ENCODE measurements around the gene CTSE.

CTSE gene

GRCh38 chr1:206049919-206050600 lies 26.4 kb upstream of the CTSE start:
- no peak for DNase-seq

- no peak for DNase-seq
Observed at GRCh38 chr1:206049293-206049692, 25.6 kb upstream of the CTSE start.

GRCh38 chr1:206048582-206048981 lies 24.9 kb upstream of the CTSE start:
- DNase-seq: no peak

- DNase-seq: no peak
Observed at GRCh38 chr1:206047271-206047670, 23.6 kb upstream of the CTSE start.

GRCh38 chr1:206041640-206042039 lies 17.9 kb upstream of the CTSE start:
- DNase-seq: no peak

GRCh38 chr1:206040328-206040727 lies 16.6 kb upstream of the CTSE start:
- no peak for DNase-seq

- no peak for DNase-seq
Observed at GRCh38 chr1:206039046-206039973, 15.6 kb upstream of the CTSE start.

GRCh38 chr1:206037581-206037980 lies 13.9 kb upstream of the CTSE start:
- DNase-seq: no peak

GRCh38 chr1:206036663-206037455 lies 13.2 kb upstream of the CTSE start:
- no peak for DNase-seq

GRCh38 chr1:206035027-206035426 lies 11.3 kb upstream of the CTSE start:
- no peak for DNase-seq

- no peak for DNase-seq
Observed at GRCh38 chr1:206032380-206033140, 8.9 kb upstream of the CTSE start.

- peak; percentile 39 for DNase-seq
Observed at GRCh38 chr1:206030714-206031113, 7.0 kb upstream of the CTSE start.

- no peak for DNase-seq
Observed at GRCh38 chr1:206030191-206030590, 6.5 kb upstream of the CTSE start.

GRCh38 chr1:206029484-206029883 lies 5.8 kb upstream of the CTSE start:
- DNase-seq: no peak

GRCh38 chr1:206025283-206025820 lies 1.7 kb upstream of the CTSE start:
- no peak for DNase-seq

- DNase-seq: no peak
Observed at GRCh38 chr1:206022766-206023165, 929 bp downstream of the CTSE start.

- no peak for DNase-seq
Observed at GRCh38 chr1:206021626-206022365, 1.9 kb downstream of the CTSE start.

GRCh38 chr1:206021008-206021625 lies 2.6 kb downstream of the CTSE start:
- DNase-seq: no peak

GRCh38 chr1:206020393-206021007 lies 3.2 kb downstream of the CTSE start:
- DNase-seq: no peak

GRCh38 chr1:206015071-206015470 lies 8.6 kb downstream of the CTSE start:
- no peak for DNase-seq

- no peak for DNase-seq
Observed at GRCh38 chr1:206014601-206015000, 9.1 kb downstream of the CTSE start.
